Measurements from ENCODE around the gene MSANTD3.

- TF ChIP-seq, protein P1, sequence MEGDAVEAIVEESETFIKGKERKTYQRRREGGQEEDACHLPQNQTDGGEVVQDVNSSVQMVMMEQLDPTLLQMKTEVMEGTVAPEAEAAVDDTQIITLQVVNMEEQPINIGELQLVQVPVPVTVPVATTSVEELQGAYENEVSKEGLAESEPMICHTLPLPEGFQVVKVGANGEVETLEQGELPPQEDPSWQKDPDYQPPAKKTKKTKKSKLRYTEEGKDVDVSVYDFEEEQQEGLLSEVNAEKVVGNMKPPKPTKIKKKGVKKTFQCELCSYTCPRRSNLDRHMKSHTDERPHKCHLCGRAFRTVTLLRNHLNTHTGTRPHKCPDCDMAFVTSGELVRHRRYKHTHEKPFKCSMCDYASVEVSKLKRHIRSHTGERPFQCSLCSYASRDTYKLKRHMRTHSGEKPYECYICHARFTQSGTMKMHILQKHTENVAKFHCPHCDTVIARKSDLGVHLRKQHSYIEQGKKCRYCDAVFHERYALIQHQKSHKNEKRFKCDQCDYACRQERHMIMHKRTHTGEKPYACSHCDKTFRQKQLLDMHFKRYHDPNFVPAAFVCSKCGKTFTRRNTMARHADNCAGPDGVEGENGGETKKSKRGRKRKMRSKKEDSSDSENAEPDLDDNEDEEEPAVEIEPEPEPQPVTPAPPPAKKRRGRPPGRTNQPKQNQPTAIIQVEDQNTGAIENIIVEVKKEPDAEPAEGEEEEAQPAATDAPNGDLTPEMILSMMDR (IDR thresholded peaks at IDR 0.05) = no peak
- no peak for TF ChIP-seq POLR2A (IDR thresholded peaks at IDR 0.05)
These were observed 17.8 kb upstream of the MSANTD3 start for GRCh38 chr9:100409176-100409556.
